Pulmonary artery endothelial cell (primary cell): Measurements from ENCODE around the gene METTL27. TPM values are rescaled to one million over a fixed set of nuclear protein-coding genes. Genes with fewer than 3 reads are reported as not detected.
"Not testable (repeated sequence)": the region's sequence is repeated elsewhere in the genome, so short reads cannot be mapped to it uniquely, and the experiment has no call there.

Experiments used
- DNase-seq: peaks from one replicate; pipeline ENCODE4 v3.0.0-alpha.2; 2011; ENCODE audit warnings: low read depth, low spot score
- total RNA-seq: library from RNA; depleted of rRNA; stranded (reverse); fragments of >200 nt; gene quantifications from 2 replicates; pipeline ENCODE4 v1.2.3, GENCODE V29; 2014

METTL27 gene
- total RNA-seq, 1 donor from 2014 or later, result 0.99 TPM

DNA sequence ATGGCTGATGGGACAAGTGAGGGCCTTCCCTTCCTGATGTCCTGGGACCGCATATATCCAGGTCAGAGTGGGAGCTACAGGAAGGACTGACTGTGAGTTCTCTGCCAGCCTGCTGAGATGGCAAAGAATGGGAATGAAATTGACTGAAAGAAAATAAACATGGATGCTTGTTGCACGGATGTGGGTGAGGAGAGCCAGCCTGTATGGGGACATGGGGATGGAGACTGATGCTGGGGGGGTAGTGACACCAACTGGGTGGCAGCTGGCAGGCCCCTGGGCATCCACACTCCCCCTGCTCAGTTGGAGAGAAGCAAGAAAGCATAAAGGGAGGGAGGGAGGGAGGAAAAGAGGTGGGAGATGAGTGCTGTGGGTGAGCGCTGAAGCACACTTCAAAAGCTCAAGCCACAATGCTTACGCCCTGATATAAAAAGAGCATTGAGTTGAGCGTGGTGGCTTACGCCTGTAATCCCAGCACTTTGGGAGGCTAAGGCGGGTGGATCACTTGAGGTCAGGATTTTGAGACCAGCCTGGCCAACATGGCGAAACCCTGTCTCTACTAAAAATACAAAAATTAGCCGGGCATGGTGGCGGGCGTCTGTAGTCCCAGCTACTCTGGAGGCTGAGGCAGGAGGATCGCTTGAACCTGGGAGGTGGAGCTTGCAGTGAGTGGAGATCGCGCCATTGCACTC is 20.6 kb downstream of the METTL27 start:
- DNase-seq, result not testable (repeated sequence)

DNA sequence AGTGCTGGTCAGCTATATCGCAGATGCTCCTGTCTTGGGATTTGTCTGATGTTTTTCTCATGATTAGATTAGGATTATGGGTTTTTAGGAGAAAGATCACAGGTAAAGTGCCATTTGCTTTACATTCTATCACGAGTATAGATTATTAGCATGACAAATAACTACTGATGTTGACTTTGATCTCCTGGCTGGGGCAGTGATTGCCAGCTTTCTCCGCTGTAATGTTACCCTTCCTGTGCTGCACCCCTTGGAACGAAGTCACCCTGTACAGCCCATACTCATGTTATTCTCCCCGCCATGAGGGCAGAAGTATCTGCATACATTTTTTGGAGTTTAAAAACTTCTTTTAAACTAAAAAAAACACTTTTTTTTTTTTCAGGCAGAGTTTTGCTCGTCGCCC is 22.3 kb downstream of the METTL27 start:
- no peak for DNase-seq

DNA sequence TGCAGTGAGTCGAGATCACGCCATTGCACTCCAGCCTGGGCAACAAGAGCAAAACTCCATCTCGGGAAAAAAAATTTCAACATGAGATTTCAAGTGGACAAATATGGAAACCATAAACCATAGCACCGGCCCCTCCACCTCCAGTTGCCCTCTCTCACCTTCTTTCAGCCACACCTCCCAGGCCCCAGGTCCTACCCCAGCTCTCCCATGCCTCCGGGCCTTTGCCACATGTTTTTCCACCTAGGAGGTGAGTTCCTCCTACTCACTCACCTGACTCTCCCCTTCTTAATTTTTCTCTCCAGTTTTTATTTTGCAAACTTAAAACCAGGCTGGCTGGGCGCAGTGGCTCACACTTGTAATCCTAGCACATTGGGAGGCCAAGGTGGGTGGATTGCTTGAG is 25.2 kb downstream of the METTL27 start:
- DNase-seq, result no peak

DNA sequence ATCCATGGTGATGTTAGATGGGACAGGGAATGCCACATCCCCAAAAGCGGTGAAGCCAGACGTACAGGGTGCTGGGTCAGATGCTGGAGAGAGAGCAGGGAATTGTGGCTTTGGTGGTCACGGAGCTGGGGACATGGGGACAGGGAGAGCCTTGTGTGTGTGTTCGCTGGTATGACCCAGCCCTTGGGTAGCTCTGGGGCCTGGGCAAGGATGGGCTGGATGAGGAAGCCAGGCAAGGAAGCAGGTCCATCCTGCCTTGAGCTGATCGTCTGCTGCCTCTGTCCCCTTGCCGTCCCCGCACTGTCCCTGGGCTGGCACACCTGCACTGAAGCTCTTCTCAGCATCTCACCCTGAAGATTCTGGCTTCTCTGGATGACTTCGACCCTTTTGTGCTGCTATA is 26.9 kb downstream of the METTL27 start:
- DNase-seq, result no peak

DNA sequence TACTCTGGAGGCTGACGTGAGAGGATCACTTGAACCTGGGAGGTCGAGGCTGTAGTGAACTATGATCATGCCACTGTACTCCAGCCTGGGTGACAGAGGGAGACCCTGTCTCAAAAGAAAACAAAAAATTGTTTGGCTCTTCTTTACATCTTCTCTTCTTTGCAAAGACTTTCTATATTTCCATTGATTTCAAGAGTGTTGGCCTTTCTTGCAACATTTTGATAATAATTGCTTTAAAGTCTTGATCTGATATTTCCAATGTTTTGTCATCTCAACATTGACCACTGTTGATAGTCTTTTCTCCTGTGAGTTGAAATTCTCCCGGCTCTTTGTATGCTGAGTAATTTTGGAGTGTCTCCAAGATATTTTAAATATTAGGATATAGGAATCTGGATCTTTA is 29.3 kb downstream of the METTL27 start:
- DNase-seq, result no peak

DNA sequence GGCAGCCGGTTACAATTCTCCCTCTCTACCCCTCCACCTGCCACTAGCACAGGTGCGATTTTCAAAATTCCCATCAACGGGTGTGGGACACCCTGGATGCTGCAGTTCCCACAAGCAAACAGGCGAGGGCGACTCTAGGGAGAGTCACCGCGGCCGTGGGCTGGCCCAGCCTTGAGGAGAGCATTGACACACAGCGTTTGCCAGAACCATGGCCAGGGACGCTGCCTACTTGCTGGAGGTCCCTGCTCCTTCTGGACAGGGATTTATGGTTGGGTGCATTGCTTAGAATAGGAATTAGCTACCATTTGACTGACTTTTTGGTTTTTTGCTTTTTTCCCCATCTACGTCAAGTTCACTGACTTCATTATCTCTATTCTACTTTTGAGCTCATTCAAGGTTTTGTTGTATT is 30.6 kb downstream of the METTL27 start:
- DNase-seq, result peak; percentile 24

DNA sequence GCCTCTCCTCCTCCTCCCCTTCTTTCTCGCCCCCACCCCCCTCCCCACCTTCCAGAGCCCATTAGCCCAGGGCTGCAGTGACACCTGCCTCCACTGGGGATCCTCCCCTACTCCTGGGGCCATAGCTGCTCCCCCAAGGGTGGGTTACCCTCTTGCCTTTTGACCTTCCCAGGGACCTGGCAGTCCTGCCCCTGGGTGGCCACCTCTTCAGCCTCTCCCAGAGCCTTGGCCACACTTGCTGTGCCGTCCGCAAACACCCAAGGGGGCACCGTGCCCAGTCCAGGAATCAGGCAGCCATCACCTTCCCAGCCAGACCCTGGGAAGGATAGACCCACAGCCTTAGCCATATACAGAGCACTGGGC is 31.3 kb downstream of the METTL27 start:
- no peak for DNase-seq

DNA sequence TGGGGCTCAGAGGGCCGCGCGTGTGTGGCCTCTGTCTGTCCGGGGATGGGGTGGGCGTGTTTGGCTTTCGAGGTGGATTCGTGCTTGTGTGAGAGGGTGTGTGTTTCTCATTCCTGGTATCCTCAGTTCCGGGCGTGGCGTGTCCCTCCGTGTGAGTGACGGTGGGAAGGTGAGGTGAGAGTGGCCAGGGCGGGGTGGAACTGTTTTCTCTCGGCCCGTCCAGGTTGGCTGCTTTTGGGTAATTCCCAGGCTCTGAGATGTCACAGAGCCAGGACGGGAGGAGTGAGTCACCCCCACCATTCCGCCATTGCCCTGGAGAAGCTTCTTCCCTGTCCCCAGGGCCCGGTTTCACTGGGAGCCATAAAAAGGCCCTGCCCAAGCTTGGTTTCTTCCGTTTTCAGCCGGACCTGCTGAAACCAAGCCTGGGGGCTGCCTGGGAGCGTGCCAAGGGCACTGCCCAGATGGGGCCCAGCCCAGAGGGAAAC is 32.8 kb downstream of the METTL27 start:
- DNase-seq, result no peak

DNA sequence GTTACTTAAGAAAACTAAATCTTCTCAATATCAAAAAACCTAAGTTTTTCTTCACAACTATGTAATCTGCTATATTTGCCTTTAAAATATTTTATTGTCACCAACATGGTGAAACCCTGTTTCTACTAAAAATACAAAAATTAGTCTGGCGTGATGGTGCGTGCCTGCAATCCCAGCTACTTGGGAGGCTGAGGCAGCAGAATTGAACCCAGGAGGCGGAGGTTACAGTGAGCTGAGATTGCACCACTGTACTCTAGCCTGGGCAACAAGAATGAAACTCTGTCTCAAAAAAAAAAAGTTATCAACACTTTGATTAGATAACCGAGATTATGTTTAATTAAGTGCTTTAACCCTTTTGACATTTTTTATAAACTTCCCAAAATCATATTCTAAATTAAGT is 39.9 kb downstream of the METTL27 start:
- no peak for DNase-seq

DNA sequence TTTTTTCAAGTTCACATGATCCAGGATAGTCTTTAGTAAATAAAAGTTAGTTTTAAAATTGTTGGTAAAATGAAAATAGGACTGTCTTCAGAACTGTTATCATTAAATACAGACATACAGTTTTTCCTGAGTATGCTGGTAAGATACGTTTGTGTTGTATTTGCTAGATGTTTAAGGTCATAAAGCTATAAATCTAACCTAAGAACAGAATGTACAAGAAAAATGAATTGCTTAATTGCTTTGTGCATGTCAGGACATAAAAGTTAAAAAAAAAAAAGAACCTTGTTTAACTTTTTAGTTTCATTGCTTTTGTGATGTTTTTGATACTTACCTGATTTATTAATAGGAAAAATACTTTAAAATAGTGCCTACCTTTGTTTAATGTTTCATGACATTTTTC is 40.7 kb downstream of the METTL27 start:
- no peak for DNase-seq

DNA sequence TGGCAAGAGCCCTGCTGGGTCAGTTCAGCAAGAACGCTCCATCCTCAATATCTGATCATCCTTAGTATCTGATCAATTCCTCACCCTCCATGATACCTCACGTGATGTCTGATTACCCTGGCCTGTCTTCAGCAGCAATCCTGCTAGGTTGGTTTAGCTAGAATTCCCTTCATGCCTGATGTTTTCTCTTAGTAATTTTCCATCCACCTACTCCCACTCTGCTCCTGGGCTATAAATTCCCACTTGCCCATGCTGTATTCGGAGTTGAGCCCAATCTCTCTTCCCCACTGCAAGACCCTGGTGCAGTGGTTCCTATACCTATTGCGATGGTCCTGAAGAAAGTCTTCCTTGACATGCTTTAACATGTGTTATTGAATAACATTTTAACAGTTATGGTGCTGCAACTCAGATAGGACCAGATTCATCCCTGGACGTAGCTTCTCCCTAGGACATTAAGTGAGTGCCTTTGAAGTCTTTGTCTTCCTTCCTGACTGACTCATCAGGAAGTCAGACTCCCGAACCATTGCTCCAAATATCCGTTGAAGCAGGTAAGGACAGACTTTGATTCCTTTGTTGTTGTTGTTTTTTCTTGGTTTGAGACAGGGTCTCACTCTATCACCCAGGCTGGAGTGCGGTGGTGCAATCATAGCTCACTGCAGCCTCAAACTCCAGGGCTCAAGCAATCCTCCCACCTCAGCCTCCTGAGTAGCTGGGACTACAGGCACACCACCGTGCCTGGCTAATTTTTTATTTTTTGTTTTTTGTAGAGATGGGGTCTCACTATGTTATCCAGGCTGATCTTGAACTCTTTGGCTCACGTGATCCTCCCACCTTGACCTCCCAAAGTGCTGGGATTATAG is 42.8 kb downstream of the METTL27 start:
- no peak for DNase-seq

DNA sequence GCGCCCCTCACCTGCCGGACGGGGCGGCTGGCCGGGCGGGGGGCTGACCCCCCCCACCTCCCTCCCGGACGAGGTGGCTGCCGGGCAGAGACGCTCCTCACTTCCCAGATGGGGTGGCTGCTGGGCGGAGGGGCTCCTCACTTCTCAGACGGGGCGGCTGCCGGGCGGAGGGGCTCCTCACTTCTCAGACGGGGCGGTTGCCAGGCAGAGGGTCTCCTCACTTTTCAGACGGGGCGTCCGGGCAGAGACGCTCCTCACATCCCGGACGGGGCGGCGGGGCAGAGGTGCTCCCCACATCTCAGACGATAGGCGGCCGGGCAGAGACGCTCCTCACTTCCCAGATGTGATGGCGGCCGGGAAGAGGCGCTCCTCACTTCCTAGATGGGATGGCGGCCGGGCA is 45.1 kb downstream of the METTL27 start:
- not testable (repeated sequence) for DNase-seq

DNA sequence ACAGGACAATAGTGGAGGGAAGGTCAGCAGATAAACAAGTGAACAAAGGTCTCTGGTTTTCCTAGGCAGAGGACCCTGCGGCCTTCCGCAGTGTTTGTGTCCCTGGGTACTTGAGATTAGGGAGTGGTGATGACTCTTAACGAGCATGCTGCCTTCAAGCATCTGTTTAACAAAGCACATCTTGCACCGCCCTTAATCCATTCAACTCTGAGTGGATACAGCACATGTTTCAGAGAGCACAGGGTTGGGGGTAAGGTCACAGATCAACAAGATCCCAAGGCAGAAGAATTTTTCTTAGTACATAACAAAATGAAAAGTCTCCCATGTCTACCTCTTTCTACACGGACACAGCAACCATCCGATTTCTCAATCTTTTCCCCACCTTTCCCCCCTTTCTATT is 45.7 kb downstream of the METTL27 start:
- not testable (repeated sequence) for DNase-seq

DNA sequence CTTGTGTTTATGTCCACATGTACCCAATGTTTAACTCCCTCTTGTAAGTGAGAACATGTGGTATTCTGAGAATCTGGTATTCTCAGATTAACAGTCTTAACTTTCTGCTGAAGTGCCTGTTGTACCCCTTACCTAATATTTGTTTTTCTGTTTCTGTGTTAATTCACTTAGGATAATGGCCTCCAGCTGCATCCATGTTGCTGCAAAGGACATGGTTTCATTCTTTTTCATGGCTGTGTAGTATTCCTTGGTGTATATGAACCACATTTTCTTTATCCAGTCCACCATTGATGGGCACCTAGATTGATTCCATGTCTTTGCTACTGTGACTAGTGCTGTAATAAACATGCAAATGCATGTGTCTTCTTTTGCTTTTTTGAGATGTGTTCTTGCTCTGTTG is 47.1 kb downstream of the METTL27 start:
- DNase-seq, result not testable (repeated sequence)

DNA sequence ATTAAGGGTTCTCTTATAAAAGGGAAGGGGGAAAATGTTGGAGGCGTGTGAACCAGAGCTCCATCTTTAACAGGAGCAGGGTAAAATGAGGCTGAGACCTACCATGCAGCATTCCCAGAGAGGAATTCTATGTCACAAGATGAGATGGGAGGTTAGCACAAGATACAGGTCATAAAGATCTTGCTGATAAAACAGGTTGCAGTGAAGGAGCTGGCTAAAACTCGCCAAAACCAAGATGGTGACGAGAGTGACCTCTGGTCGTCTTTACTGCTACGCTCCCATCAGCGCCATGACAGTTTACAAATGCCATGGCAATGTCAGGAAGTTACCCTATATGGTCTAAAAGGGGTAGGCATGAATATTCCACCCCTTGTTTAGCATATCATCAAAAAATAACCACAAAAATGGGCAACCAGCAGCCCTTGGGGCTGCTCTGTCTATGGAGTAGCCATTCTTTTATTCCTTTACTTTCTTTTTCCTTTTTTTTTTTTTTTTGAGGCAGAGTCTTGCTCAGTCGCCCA is 51.1 kb downstream of the METTL27 start:
- not testable (repeated sequence) for DNase-seq

DNA sequence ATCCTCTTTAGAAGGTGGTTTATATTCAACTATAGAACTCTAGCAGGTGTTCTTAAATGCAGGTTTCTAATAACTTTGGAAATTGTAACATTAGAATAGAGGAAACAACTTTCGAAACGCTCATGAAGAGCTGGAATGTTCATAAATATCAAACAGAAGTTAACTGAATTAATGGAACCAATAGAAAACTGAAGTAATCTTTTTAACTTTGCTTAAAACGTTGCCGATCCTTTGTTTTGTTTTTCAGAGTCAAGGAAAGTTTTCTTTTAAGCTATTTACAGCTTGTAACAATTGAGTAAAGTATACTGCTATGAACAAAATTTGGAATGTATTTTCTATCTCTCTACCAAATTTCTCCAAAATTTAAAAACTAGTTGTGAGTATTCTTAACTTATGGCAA is 53.3 kb downstream of the METTL27 start:
- no peak for DNase-seq

DNA sequence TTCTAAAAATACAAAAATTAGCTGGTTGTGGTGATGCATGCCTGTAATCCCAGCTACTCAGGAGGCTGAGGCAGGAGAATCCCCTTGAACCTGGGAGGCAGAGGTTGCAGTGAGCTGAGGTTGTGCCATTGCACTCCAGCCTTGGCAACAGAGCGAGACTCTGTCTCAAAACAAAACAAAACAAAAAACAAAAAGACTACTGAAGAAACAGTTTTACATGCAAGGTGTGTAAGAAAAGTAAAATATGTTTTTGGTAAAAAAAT is 54.6 kb downstream of the METTL27 start:
- not testable (repeated sequence) for DNase-seq

DNA sequence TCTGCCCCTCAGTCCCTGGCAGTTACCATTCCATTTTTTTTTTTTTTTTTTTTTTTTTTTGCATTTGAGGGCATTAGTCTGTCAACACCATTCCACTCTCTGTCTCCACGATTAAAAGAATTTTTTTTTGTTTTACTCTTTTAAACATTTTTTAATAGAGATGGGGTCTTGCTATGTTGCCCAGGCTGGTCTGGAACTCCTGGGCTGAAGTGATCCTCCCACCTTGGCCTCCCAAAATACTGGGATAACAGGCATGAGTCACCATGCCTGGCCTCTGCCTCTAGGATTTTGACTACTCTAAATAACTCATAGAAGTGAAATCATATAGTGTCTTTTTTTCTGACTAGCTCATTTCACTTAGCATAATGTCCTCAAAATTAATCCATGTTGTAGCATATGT is 55.7 kb downstream of the METTL27 start:
- no peak for DNase-seq

Other genes starting within 250 kb of the METTL27 start
- gene MLXIPL, start 218.0 kb downstream of the METTL27 start, total RNA-seq, result not detected in 2 replicates
- gene VPS37D, start 174.7 kb downstream of the METTL27 start, total RNA-seq, result 2.5 and 4.3 TPM in 2 replicates
- 1.9 and 2.7 TPM in 2 replicates for gene DNAJC30, start 159.1 kb downstream of the METTL27 start, total RNA-seq
- gene BUD23, start 158.9 kb downstream of the METTL27 start, total RNA-seq, result 52.1 and 70.5 TPM in 2 replicates
- 21.8 and 23.5 TPM in 2 replicates for gene STX1A, start 122.8 kb downstream of the METTL27 start, total RNA-seq
- gene ABHD11, start 103.7 kb downstream of the METTL27 start, total RNA-seq, result 10.4 and 11.9 TPM in 2 replicates
- 0.07 TPM in 1 of 2 replicates, not detected in the other for gene CLDN3, start 72.2 kb downstream of the METTL27 start, total RNA-seq
- gene CLDN4, start 11.5 kb downstream of the METTL27 start, total RNA-seq, result 0.07 TPM in 2 replicates
- not detected in 2 replicates for gene TMEM270, start 18.6 kb upstream of the METTL27 start, total RNA-seq
- 0.20 and 0.21 TPM in 2 replicates for gene ELN, start 185.7 kb upstream of the METTL27 start, total RNA-seq
- 23.0 and 29.4 TPM in 2 replicates for gene LIMK1, start 241.3 kb upstream of the METTL27 start, total RNA-seq